Astrocyte of the cerebellum (primary cell): ENCODE data around the gene MSI2.

Source experiments
- DNase-seq: peaks from one replicate; pipeline ENCODE4 v3.0.0-alpha.2; 2011; ENCODE audit warnings: low read depth
- H3K4me3 ChIP-seq: 2 replicates; pipeline ENCODE4 v1.5.1; 2011; ENCODE audit warnings: mild to moderate bottlenecking, low read depth, low read length, moderate library complexity
- CTCF ChIP-seq: IDR thresholded peaks from 2 replicates; pipeline ENCODE4 v1.5.1; 2012; ENCODE audit warnings: low read length, low read depth, moderate library complexity, mild to moderate bottlenecking; ENCODE audit errors: missing control alignments
- in situ Hi-C: cut with HindIII; loops from 2 replicates; pipeline ENCODE4 v1.10.0; 2017; ENCODE audit warnings: low sequenced_read_pairs

Gene MSI2

GRCh38 chr17:57649191-57649590 lies 392.9 kb downstream of the MSI2 start:
- no peak for TF ChIP-seq CTCF
- no peak for DNase-seq
- in situ Hi-C loops: no loop called here
- no peak overlapping the region for H3K4me3 ChIP-seq

- TF ChIP-seq CTCF: no peak
- DNase-seq: peak; percentile 32
- no peak overlapping the region for H3K4me3 ChIP-seq
- in situ Hi-C loops: no loop called here
Measured at GRCh38 chr17:57649731-57650484, 393.6 kb downstream of the MSI2 start.

GRCh38 chr17:57650548-57650947 lies 394.2 kb downstream of the MSI2 start:
- in situ Hi-C loops: no loop called here
- no peak for TF ChIP-seq CTCF
- H3K4me3 ChIP-seq: no peak overlapping the region
- DNase-seq: no peak

GRCh38 chr17:57651451-57651850 lies 395.1 kb downstream of the MSI2 start:
- in situ Hi-C loops: no loop called here
- no peak overlapping the region for H3K4me3 ChIP-seq
- no peak for TF ChIP-seq CTCF
- DNase-seq: no peak

- in situ Hi-C loops: no loop called here
- no peak overlapping the region for H3K4me3 ChIP-seq
- TF ChIP-seq CTCF: no peak
- no peak for DNase-seq
Measured at GRCh38 chr17:57651996-57652395, 395.7 kb downstream of the MSI2 start.

GRCh38 chr17:57652811-57653210 lies 396.5 kb downstream of the MSI2 start:
- in situ Hi-C loops: no loop called here
- DNase-seq: no peak
- no peak overlapping the region for H3K4me3 ChIP-seq
- no peak for TF ChIP-seq CTCF

GRCh38 chr17:57653279-57653678 lies 397.0 kb downstream of the MSI2 start:
- DNase-seq: no peak
- H3K4me3 ChIP-seq: no peak overlapping the region
- in situ Hi-C loops: no loop called here
- TF ChIP-seq CTCF: no peak
